ENCODE data around the gene GTF2F1. TPM values are rescaled to one million over a fixed set of nuclear protein-coding genes. Genes with fewer than 3 reads are reported as not detected.
"Not testable (repeated sequence)": the region's sequence is repeated elsewhere in the genome, so short reads cannot be mapped to it uniquely, and the experiment has no call there.

The GTF2F1 gene
- total RNA-seq, 1 donor from 2014 or later, result 71.9 TPM

- no peak for DNase-seq (ENCODE audit: extremely low read depth, low read depth, low spot score)
These were observed 25.0 kb upstream of the GTF2F1 start for GRCh38 chr19:6417713-6418561.

GRCh38 chr19:6416658-6417405 lies 23.9 kb upstream of the GTF2F1 start:
- no peak for DNase-seq (ENCODE audit: extremely low read depth, low read depth, low spot score)

GRCh38 chr19:6415591-6416190 lies 22.7 kb upstream of the GTF2F1 start:
- no peak for DNase-seq (ENCODE audit: extremely low read depth, low read depth, low spot score)

GRCh38 chr19:6414793-6415590 lies 22.0 kb upstream of the GTF2F1 start:
- DNase-seq (ENCODE audit: extremely low read depth, low read depth, low spot score), result no peak

GRCh38 chr19:6413721-6414643 lies 21.0 kb upstream of the GTF2F1 start:
- DNase-seq (ENCODE audit: extremely low read depth, low read depth, low spot score), result no peak

GRCh38 chr19:6413291-6413690 lies 20.3 kb upstream of the GTF2F1 start:
- no peak for DNase-seq (ENCODE audit: extremely low read depth, low read depth, low spot score)

- no peak for DNase-seq (ENCODE audit: extremely low read depth, low read depth, low spot score)
These were observed 19.6 kb upstream of the GTF2F1 start for GRCh38 chr19:6412447-6413091.

GRCh38 chr19:6412061-6412446 lies 19.1 kb upstream of the GTF2F1 start:
- DNase-seq (ENCODE audit: extremely low read depth, low read depth, low spot score), result no peak

- DNase-seq (ENCODE audit: extremely low read depth, low read depth, low spot score), result no peak
These were observed 16.4 kb upstream of the GTF2F1 start for GRCh38 chr19:6409346-6409745.

- DNase-seq (ENCODE audit: extremely low read depth, low read depth, low spot score), result no peak
These were observed 13.4 kb upstream of the GTF2F1 start for GRCh38 chr19:6406401-6406800.

GRCh38 chr19:6402837-6403608 lies 10.1 kb upstream of the GTF2F1 start:
- DNase-seq (ENCODE audit: extremely low read depth, low read depth, low spot score), result no peak

- no peak for DNase-seq (ENCODE audit: extremely low read depth, low read depth, low spot score)
These were observed 9.1 kb upstream of the GTF2F1 start for GRCh38 chr19:6402058-6402457.

GRCh38 chr19:6400062-6400944 lies 7.3 kb upstream of the GTF2F1 start:
- not testable (repeated sequence) for DNase-seq (ENCODE audit: extremely low read depth, low read depth, low spot score)

- no peak for DNase-seq (ENCODE audit: extremely low read depth, low read depth, low spot score)
These were observed 3.3 kb upstream of the GTF2F1 start for GRCh38 chr19:6396305-6396704.

GRCh38 chr19:6394831-6395230 lies 1.9 kb upstream of the GTF2F1 start:
- no peak for DNase-seq (ENCODE audit: extremely low read depth, low read depth, low spot score)

GRCh38 chr19:6393983-6394412 lies 1.0 kb upstream of the GTF2F1 start:
- DNase-seq (ENCODE audit: extremely low read depth, low read depth, low spot score), result no peak
